GM21447 (cell line): ENCODE results near the gene TUSC2.

Experiments
- ATAC-seq: cut with Tn5 transposase; IDR thresholded peaks from one replicate; pipeline ENCODE4 v1.9.1; 2021; ENCODE audit not compliant: unreplicated experiment

TUSC2 gene

DNA sequence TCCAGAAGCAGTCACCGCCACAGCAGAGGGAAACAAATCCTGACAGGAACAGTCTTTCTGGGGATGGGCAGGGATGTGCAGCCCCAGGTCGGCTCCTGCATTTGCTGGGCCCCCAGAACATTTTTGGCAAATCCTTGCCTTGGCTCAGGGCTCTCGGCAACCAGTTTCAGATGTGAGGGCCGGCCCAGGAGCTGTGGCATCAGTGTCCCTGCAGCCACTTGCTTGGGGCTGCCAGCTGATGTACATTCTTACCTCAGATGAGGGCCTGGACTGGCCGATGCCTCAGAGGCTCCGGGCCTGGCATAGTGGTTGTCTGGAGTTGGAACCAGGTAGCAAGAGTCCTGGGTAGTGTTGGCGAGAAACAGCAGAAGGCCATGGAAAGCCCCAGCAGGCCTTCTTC is 26.8 kb upstream of the TUSC2 start:
- ATAC-seq = no peak

DNA sequence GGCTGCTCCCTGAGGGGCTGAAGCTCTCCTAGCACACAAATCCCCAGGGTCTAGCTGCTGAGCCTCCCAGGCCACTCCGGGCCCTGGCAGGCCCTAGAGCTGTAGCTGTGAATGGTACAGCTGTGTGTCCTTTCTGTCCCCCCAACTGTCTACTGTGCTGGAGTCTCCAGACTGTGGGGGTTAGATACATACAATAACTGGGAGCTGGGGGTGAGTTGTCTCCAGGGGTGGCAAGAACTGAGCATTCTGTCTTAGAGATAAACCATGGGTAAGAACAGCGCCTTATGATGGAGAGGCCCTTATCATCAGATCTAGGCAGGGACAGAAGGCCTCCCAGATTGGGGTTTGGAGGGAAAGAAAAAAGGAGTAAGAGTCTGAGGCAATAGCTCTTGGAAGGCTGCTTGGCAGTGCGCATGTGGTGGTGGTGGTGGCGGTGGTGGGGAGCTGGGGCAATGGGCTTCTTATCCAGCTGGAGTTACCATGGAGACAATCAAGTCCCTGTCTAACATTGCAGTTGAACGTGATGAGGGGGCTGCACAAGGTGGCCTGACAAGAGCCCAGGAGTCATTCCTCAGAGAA is 26.3 kb upstream of the TUSC2 start:
- ATAC-seq = no peak

DNA sequence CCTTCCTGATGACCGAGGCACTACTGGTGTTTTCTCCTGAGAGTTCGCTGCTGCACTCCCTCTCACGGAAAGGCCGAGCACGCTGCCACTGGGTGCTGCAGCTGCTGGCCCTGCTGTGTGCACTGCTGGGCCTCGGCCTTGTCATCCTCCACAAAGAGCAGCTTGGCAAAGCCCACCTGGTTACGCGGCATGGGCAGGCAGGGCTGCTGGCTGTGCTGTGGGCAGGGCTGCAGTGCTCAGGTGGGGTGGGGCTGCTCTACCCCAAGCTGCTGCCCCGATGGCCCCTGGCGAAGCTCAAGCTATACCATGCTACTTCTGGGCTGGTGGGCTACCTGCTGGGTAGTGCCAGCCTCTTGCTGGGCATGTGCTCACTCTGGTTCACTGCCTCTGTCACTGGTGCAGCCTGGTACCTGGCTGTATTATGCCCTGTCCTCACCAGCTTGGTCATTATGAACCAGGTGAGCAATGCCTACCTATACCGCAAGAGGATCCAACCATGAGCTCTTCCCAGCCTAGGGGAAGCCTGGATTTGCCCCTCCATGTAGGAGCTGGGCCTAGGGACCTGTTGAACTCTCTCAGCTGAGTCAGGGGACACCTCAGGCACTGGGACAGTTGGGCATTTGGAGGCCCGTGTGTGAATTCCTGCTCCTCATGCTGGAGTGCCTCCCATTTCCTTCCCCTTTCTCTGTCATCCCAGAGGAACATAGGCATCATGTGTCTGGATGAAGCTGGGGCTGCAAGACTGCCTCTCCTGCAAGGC is 25.4 kb upstream of the TUSC2 start:
- no peak for ATAC-seq

DNA sequence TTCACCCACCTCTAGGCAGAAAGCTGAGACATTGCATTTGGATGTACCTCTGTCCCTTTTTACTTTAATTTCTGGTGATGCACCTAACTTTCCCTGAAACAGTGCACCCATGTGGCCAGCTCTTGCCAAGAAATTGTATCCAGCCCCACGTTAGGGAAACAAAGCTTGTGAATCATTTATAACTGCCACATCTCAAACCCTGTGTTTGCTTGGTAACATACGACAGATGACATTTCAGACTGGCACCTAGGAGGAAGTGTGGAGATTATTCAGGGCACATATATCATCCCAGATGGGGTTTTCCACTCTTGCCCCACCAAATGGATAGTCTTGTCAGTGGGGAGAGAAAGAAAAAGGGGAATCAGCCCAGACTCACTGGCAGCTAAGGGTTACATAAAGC is 24.8 kb upstream of the TUSC2 start:
- ATAC-seq = no peak

DNA sequence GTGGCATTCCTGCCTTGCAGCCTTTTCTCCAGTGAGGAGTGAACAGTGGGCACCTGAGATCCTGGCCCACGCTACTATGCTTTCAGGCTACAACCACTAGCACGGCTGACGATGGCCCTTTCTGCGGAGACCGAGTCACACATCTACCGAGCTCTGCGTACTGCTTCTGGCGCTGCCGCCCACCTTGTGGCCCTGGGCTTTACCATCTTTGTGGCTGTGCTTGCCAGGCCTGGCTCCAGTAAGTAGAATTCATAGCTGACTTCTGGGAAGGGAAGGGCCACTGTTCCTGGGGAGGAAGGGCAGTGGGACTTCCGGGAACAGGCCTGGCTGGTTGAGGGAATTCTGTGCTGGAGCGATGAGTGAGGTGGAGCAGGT is 23.3 kb upstream of the TUSC2 start:
- no peak for ATAC-seq

DNA sequence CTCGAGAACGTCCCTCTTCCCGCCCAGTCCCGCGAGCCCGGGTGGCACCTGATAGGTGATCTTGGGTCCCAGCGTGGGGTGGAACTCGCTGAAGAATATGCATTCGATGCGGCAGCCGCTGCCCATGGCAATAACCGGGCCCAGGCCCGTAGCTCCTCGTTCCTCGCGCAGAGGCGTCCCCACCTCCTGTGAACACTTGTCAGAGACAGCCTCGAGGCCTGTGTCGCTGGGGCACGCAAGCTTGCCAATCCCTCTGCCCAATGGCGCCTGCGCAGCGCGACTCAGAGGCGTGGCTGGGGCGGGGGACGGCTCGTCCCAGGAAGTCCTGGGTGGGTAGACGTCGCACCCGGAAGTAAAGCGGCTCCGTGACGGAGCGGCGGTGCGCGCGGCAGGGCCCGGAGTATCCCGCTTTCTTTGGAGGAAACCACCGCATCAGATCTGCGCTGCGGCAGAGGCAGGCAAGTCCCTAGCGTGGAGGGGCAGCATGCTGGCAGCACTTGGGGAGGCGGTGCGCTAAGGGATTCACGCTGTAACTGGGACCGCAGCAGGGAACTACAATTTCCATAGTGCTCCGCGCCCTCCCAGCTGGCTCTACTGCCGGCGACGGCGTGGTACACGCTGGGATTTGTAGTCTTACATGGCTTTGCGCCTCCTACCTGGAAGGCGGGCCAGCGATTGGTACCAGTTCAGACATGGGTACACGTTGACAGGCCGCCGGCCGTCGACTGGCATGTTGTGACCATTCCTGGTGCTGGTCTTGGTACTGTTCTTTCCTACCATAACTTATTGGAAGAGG is 22.7 kb upstream of the TUSC2 start, which contains the start of the genes CYB561D2 and NPRL2:
TSS of gene CYB561D2 (plus strand) at position 336 of the 796 bp plus-strand sequence. CDS start 572 bp downstream, outside the sequence.
TSS of gene NPRL2 (minus strand) at position 249 of the 796 bp plus-strand sequence. CDS start at position 126, 123 bp downstream.
- peak; percentile 80 for ATAC-seq

DNA sequence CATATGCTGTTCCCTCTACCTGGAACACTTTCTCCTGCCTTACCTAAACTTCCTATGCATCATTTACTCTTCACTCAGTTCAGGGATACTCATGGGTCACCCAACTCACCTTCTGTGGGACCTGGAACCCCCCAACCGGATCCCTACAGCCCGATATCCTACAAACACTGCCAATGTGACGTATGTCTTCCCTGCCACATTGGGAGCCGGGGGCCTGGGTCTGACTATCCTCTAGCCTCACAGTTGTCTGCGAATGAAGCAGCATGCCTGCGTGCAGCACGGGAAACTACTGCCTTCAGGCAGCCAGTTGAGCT is 22.1 kb upstream of the TUSC2 start:
- no peak for ATAC-seq

DNA sequence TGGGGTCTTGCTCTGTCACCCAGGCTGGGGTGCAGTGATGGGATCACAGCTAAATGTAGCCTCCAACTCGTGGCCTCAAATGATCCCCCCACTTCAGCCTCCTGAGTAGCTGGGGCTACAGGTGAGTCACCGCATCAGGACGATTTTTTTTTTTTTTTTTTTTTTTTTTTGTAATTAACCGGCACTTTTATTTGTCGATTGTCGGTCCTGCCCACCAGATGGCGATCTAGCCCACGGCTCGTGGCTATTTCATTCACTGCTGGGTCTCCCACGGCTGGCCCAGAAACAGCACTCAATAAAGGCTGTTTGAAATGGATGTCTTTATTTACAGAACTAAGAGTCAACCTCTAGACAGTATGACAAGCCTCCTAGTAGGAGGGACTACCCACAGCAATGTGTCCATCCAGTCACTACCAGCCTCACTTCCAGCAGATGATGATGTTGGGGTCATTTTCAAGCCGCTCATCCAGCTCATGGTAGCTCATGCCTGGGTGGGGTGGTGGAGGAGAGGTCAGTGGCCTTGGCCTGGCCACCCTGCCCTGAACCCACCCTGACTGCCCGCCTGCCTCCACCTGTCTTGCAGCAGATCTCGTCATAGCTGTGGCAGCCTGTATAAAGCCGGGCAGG is 19.3 kb upstream of the TUSC2 start:
- no peak for ATAC-seq

DNA sequence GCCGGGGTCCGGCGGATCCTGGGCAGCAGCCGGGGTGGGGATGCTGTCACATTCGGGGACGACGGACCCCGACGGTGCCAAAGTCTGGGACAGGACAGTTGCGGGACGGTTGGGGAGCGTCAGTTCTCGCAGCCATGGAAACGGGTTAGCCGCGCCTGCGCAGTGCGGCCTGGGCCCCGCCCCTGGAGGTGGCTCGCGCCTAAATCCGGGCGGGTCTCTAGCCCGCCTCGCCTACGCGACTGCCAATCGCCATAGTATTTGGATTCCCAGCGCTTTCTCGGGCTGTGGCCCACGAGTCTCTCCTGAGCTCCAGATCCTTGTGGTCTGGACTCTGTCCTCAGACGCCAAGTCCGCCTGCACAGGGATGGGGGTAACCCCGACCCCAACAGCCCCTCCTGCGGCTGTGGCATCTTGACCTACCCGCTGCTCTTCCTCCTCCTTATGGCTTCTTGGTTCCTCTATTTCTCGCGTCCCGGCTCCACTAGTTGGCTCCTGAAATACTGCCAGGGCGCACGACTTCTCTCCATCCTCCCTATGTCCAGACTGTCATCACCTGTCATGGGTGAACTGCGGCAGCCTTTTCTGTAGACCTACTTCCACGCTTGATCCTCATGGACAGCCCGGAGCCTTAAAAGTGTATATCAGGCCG is 17.7 kb upstream of the TUSC2 start, which contains the start of gene ZMYND10:
TSS of gene ZMYND10 (minus strand) at position 147 of the 649 bp plus-strand sequence. CDS start 153 bp downstream, outside the sequence.
- ATAC-seq = no peak

DNA sequence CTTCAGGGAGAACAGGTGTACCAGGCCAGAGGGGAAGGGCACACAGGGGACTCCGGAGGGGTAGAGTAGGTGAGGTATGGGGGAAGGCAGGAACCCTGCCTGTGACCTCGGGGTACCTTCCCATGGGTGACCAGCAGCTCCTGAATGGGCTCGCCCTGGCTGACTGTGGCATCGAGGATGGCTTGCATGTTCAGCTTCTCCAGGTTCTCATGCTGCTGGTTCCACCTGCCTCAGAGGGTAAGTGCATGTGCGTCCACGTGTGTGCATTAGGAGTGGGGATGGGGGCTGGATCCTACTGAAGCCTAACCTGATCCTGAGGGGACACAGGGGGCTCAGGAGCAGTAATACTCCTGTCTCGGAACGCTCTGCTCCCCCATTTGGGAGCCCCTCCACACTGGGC is 17.0 kb upstream of the TUSC2 start:
- ATAC-seq = no peak

DNA sequence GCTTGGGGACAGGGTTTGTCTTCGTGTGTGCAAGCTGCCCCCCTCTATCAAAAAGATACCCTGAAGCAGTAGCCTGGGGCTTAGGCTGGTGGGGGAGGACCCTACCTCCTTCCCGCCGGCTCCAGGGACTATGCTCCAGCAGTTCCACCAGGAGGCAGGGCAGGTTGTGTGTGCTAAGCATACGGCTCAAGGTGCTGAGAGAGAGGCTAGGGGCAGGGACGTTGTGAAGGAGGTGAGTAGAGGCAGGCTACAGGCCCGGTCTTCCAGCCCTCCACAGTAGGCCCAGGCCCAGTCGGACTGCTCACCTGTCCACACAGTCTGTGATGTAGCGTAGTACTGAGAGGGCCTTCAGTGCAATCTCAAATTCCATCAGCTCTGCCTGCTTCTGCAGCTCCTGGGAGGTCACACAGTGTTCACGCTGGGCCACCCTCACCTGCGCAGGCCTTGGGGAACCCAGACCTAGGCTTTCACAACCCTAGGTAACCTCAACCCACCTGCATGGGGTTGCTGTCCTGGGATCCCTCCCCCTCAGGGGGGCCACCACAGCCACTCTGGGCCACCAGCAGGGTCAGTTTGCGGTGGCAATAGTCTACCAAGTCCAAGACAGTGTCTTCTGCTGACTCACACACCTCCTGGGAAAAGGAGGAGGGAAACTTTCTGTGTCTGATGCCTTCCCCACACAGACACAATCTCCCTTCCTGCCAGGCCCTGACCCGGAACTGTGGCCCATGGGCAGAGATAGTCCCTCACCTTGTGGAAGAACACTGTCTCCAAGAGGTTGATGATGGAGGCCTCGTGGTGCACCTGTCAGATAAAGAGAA is 15.0 kb upstream of the TUSC2 start:
- no peak for ATAC-seq

DNA sequence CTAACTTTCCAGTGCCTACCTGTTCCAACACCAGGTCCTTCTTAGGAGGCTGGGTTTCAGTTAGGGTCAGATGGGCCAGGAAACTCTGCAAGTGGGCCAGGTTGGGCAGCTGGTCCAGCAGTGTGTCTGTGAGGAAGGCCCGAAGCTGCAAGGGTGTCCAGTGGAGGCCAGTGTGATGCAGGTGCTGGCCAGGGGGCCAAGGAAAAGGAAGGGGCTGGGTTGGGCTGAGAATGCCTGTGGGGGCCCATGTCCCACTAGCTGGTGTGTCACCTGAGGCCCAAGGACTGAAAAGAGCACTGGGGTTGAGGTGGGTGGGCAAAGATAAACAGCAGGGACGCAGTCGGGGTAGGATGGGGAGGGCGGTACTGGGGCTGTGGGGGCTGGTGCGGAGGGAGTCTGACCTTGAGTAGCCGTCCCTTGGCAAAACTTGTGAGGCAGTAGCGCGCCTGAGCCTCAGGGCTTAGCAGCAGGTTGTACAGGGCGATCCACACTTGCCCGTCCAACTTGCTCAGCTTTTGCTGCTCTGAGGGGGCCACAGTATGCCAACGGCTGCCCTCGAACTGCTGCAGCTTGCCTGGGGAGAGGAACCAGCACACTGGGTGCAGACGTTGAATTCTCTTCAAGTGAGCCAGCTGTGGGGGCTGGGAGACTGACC is 14.1 kb upstream of the TUSC2 start:
- no peak for ATAC-seq

DNA sequence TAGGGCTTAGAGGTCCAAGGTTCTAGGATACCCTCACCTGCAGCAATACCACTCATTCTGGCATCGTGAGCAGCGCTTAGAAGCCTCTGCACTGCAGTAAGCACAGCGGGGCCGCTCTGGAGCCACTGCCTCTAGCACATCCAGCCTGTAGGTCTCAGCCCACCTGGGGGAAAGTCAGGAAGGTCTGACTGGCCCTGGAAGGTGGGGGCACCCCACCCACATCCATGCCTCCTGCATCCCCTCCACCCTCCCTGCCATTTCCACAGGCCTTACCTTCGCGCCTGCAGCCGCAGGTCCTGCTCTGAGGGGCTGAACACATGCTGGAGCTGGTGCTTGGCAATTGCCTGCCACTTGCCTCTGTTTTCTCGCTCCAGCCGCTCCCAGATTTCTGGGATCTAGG is 13.5 kb upstream of the TUSC2 start:
- ATAC-seq = no peak

DNA sequence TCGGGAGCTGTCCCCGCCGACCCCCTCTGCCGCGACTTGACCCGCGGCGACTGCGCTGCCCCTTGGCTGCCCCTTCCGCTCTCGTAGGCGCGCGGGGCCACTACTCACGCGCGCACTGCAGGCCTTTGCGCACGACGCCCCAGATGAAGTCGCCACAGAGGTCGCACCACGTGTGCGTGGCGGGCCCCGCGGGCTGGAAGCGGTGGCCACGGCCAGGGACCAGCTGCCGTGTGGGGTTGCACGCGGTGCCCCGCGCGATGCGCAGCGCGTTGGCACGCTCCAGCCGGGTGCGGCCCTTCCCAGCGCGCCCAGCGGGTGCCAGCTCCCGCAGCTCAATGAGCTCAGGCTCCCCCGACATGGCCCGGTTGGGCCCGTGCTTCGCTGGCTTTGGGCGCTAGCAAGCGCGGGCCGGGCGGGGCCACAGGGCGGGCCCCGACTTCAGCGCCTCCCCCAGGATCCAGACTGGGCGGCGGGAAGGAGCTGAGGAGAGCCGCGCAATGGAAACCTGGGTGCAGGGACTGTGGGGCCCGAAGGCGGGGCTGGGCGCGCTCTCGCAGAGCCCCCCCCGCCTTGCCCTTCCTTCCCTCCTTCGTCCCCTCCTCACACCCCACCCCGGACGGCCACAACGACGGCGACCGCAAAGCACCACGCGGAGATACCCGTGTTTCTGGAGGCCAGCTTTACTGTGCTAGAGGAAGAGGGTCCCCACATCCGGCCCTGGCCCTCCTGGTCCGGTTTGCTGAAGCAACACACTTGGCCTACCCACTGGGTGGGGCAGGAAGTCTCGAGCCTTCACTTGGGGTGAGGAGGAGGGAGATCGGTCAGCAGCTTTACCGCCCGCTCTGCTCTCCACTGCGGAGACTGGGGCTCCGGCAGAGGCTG is 12.7 kb upstream of the TUSC2 start, which contains the start of gene RASSF1:
TSS of gene RASSF1 (minus strand) at position 389 of the 882 bp plus-strand sequence. CDS start at position 358, 31 bp downstream.
- no peak for ATAC-seq

DNA sequence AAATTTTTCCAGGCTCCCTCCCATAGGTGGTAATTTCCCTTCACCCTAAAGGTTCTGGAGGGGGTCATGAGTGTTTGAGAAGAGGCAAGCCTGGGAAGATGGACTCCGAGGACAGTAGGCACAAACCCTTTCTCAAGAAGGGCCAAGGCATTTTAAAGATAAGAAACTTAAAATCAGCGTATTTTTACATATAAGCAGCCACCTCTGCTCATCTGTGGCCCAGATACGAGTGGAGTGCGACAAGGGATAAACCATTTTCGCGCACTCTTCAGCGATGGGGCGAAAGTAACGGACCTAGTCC is 12.1 kb upstream of the TUSC2 start:
- ATAC-seq = no peak

DNA sequence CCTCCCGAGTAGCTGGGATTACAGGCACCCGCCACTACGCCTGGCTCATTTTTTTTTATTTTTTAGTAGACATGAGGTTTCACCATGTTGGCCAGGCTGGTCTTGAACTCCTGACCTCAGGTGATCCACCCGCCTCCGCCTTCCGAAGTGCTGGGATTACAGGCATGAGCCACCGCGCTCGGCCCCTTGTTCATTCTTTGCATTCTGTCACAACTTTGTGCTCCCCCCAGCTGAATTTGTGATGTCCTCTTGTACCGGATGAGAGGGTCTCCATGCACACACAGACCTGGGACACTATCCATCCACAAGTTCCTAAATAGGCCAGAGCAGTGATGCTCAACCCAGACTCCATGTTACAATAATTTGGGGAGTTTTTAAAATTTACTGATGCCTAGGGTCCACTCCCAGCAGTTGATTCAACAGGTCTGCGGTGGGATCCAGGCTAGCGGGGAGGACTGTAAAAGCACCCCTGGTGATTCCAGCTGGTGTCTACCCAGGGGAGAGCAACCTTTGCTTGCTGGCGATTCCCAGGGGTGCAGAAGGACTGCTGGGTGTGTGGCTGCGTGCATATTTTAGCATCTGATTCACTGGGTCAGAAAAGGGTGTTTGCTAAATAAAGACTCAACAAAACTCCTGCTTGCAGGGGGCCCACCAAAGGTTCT is 11.6 kb upstream of the TUSC2 start:
- no peak for ATAC-seq

DNA sequence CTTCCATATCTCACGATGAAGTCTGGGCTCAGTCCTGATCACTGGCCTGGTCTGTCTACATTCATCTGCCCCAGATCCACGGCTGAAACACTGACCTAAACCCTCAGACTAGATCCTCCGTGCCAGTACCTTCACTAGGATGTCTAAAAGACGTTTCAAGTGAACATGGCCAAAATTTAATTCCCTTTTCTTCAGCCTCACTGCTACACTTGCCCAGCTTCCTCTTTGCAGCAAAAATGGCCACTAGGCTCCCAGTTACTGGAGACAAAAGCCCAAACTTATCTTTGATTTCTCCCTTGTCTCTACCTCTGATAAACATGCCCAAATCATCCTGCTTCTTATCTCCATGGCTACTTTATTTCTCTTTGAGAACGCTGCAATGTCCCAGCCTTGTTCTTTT is 10.9 kb upstream of the TUSC2 start:
- ATAC-seq = no peak
